Activated CD4-positive, alpha-beta memory T cell treated with anti-CD3 and anti-CD28 coated beads, Interleukin-2, amount 10 ng/mL, durations not matched to agents 7 days and 5 days (primary cell): ENCODE measurements around the gene DYNLT1. TPM values are rescaled to one million over a fixed set of nuclear protein-coding genes. Genes with fewer than 3 reads are reported as not detected.
A peak's percentile ranks its signal among the peaks of the same experiment; 100 is the strongest.
"Not testable (repeated sequence)": the region's sequence is repeated elsewhere in the genome, so short reads cannot be mapped to it uniquely, and the experiment has no call there.

ENCODE experiments used
- CTCF ChIA-PET: fragments of 350-600 bp; sonication (Branson Sonifier 250); formaldehyde crosslinking; loops from one replicate; lab custom pipeline; 2021; ENCODE audit warnings: antibody characterized with exemption, inconsistent platforms; lab: Charles Lee
- POLR2A ChIA-PET: fragments of 350-600 bp; sonication (Branson Sonifier 250); formaldehyde crosslinking; loops from one replicate; lab custom pipeline; 2021; ENCODE audit warnings: antibody characterized with exemption; lab: Charles Lee
- DNase-seq: peaks from one replicate; pipeline ENCODE4 v3.0.0-alpha.2; 2020
- H3K27ac Mint-ChIP-seq: one replicate; pipeline ENCODE4 v1.8.0; 2021; ENCODE audit warnings: mild to moderate bottlenecking, mixed read lengths
- H3K27me3 Mint-ChIP-seq: one replicate; pipeline ENCODE4 v1.8.0; 2021; ENCODE audit warnings: mixed read lengths
- H3K36me3 Mint-ChIP-seq: one replicate; pipeline ENCODE4 v1.8.0; 2021; ENCODE audit warnings: low read depth, mixed read lengths
- H3K4me1 Mint-ChIP-seq: one replicate; pipeline ENCODE4 v1.8.0; 2021; ENCODE audit warnings: mixed read lengths
- H3K4me3 Mint-ChIP-seq: one replicate; pipeline ENCODE4 v1.8.0; 2021; ENCODE audit warnings: mild to moderate bottlenecking, mixed read lengths
- H3K9me3 Mint-ChIP-seq: one replicate; pipeline ENCODE4 v1.8.0; 2021; ENCODE audit warnings: mixed read lengths
- total RNA-seq, 2 experiments: library from RNA; stranded (reverse); gene quantifications; one replicate each; pipeline ENCODE4 v1.2.3, GENCODE V29; 2021

The DYNLT1 gene
- total RNA-seq, 2 experiments from 2014 or later, result 130 to 133 TPM

- ChIA-PET CTCF (no interaction called here), POLR2A (no interaction called here)
- Mint-ChIP-seq H3K27ac (no peak overlapping the region), H3K4me3 (no peak overlapping the region), H3K36me3 (peaks cover 79% of the 10 kb centered on the region), H3K27me3 (no peaks in the 10 kb centered on the region), H3K4me1 (no peaks in the 10 kb centered on the region), H3K9me3 (no peaks in the 10 kb centered on the region)
- no peak for DNase-seq
Observed at GRCh38 chr6:158611039-158611438, 33.5 kb downstream of the DYNLT1 start.

GRCh38 chr6:158610319-158610968, 34.1 kb downstream of the DYNLT1 start:
- H3K36me3 Mint-ChIP-seq, result peaks cover 79% of the 10 kb centered on the region
- H3K27ac Mint-ChIP-seq, result no peak overlapping the region
- peaks cover 2% of the 10 kb centered on the region for H3K4me1 Mint-ChIP-seq
- no peaks in the 10 kb centered on the region for H3K9me3 Mint-ChIP-seq
- H3K27me3 Mint-ChIP-seq, result no peaks in the 10 kb centered on the region
- CTCF ChIA-PET, result no interaction called here
- H3K4me3 Mint-ChIP-seq, result no peak overlapping the region
- peak; percentile 3 for DNase-seq
- POLR2A ChIA-PET, result no interaction called here

GRCh38 chr6:158609455-158610155, 34.9 kb downstream of the DYNLT1 start:
- H3K4me3 Mint-ChIP-seq, result no peak overlapping the region
- no peaks in the 10 kb centered on the region for H3K27me3 Mint-ChIP-seq
- H3K27ac Mint-ChIP-seq, result no peak overlapping the region
- DNase-seq, result peak; percentile 11
- CTCF ChIA-PET, result interaction anchor here (0.7 to 1.4 kb wide), 2 partner anchors 42 to 82 kb away, joined by 3 read pairs; no protein-coding TSS in a partner anchor
- POLR2A ChIA-PET, result no interaction called here
- H3K9me3 Mint-ChIP-seq, result no peaks in the 10 kb centered on the region
- peaks cover 75% of the 10 kb centered on the region for H3K36me3 Mint-ChIP-seq
- H3K4me1 Mint-ChIP-seq, result peaks cover 4% of the 10 kb centered on the region

GRCh38 chr6:158608221-158608620, 36.3 kb downstream of the DYNLT1 start:
- Mint-ChIP-seq H3K4me3 (no peak overlapping the region), H3K27ac (no peak overlapping the region), H3K4me1 (peaks cover 4% of the 10 kb centered on the region), H3K36me3 (peaks cover 70% of the 10 kb centered on the region), H3K27me3 (no peaks in the 10 kb centered on the region), H3K9me3 (no peaks in the 10 kb centered on the region)
- DNase-seq, result peak; percentile 4
- CTCF ChIA-PET, result interaction anchor here (1.1 kb wide), 1 partner anchor 387 kb away, joined by 3 read pairs; no protein-coding TSS in a partner anchor
- POLR2A ChIA-PET, result no interaction called here

- Mint-ChIP-seq H3K4me1 (peaks cover 7% of the 10 kb centered on the region), H3K4me3 (no peak overlapping the region), H3K36me3 (peaks cover 68% of the 10 kb centered on the region), H3K9me3 (no peaks in the 10 kb centered on the region), H3K27me3 (no peaks in the 10 kb centered on the region), H3K27ac (no peak overlapping the region)
- CTCF ChIA-PET, result interaction anchor here (1.1 kb wide), 1 partner anchor 387 kb away, joined by 3 read pairs; no protein-coding TSS in a partner anchor
- DNase-seq, result peak; percentile 12
- POLR2A ChIA-PET, result no interaction called here
Observed at GRCh38 chr6:158607411-158608170, 37.0 kb downstream of the DYNLT1 start.

GRCh38 chr6:158606935-158607334, 37.6 kb downstream of the DYNLT1 start:
- H3K27ac Mint-ChIP-seq, result no peak overlapping the region
- CTCF ChIA-PET, result interaction anchor here (2.8 to 4.9 kb wide), 2 partner anchors 386 to 393 kb away, joined by 21 to 37 read pairs; no protein-coding TSS in a partner anchor
- no peak for DNase-seq
- H3K4me3 Mint-ChIP-seq, result no peak overlapping the region
- peaks cover 7% of the 10 kb centered on the region for H3K4me1 Mint-ChIP-seq
- H3K36me3 Mint-ChIP-seq, result peaks cover 61% of the 10 kb centered on the region
- no peaks in the 10 kb centered on the region for H3K9me3 Mint-ChIP-seq
- no peaks in the 10 kb centered on the region for H3K27me3 Mint-ChIP-seq
- POLR2A ChIA-PET, result no interaction called here

- H3K36me3 Mint-ChIP-seq, result peaks cover 55% of the 10 kb centered on the region
- not testable (repeated sequence) for DNase-seq, H3K27me3 Mint-ChIP-seq, H3K9me3 Mint-ChIP-seq, H3K4me1 Mint-ChIP-seq, H3K27ac Mint-ChIP-seq, H3K4me3 Mint-ChIP-seq
- POLR2A ChIA-PET, result interaction anchor here (1.2 kb wide), 1 partner anchor 86 kb away, joined by 3 read pairs; no protein-coding TSS in a partner anchor
- CTCF ChIA-PET, result interaction anchor here (1.2 to 4.9 kb wide), 3 partner anchors 51 to 392 kb away, joined by 3 to 37 read pairs (median 21); no protein-coding TSS in a partner anchor
Observed at GRCh38 chr6:158606011-158606410, 38.5 kb downstream of the DYNLT1 start.

- Mint-ChIP-seq H3K36me3 (peaks cover 52% of the 10 kb centered on the region), H3K4me3 (no peak overlapping the region), H3K27ac (no peak overlapping the region), H3K9me3 (no peaks in the 10 kb centered on the region), H3K4me1 (peaks cover 7% of the 10 kb centered on the region), H3K27me3 (no peaks in the 10 kb centered on the region)
- ChIA-PET CTCF (interaction anchor here (0.8 to 4.9 kb wide), 9 partner anchors 21 to 394 kb away, joined by 3 to 37 read pairs (median 3); partner anchors contain the start of gene DYNLT1), POLR2A (interaction anchor here (1.0 to 1.2 kb wide), 2 partner anchors 41 to 86 kb away, joined by 3 read pairs; no protein-coding TSS in a partner anchor)
- DNase-seq, result peak; percentile 60
Observed at GRCh38 chr6:158605266-158605878, 39.2 kb downstream of the DYNLT1 start.

- Mint-ChIP-seq H3K36me3 (peaks cover 46% of the 10 kb centered on the region), H3K4me1 (peaks cover 7% of the 10 kb centered on the region), H3K27me3 (no peaks in the 10 kb centered on the region), H3K9me3 (no peaks in the 10 kb centered on the region), H3K4me3 (no peak overlapping the region), H3K27ac (no peak overlapping the region)
- CTCF ChIA-PET, result interaction anchor here (0.7 to 4.9 kb wide), 7 partner anchors 40 to 390 kb away, joined by 3 to 37 read pairs (median 3); no protein-coding TSS in a partner anchor
- no peak for DNase-seq
- POLR2A ChIA-PET, result interaction anchor here (0.8 to 1.3 kb wide), 2 partner anchors 36 to 41 kb away, joined by 3 to 4 read pairs; partner anchors contain the start of gene DYNLT1
Observed at GRCh38 chr6:158604048-158604406, 40.5 kb downstream of the DYNLT1 start.

GRCh38 chr6:158603261-158604047, 41.1 kb downstream of the DYNLT1 start:
- POLR2A ChIA-PET, result interaction anchor here (0.8 to 1.3 kb wide), 2 partner anchors 35 to 41 kb away, joined by 3 to 4 read pairs; partner anchors contain the start of gene DYNLT1
- DNase-seq, result no peak
- no peak overlapping the region for H3K27ac Mint-ChIP-seq
- H3K4me3 Mint-ChIP-seq, result no peak overlapping the region
- H3K36me3 Mint-ChIP-seq, result peaks cover 45% of the 10 kb centered on the region
- CTCF ChIA-PET, result interaction anchor here (0.7 to 4.9 kb wide), 6 partner anchors 40 to 406 kb away, joined by 3 to 37 read pairs (median 3); no protein-coding TSS in a partner anchor
- no peaks in the 10 kb centered on the region for H3K9me3 Mint-ChIP-seq
- peaks cover 7% of the 10 kb centered on the region for H3K4me1 Mint-ChIP-seq
- no peaks in the 10 kb centered on the region for H3K27me3 Mint-ChIP-seq

- Mint-ChIP-seq H3K9me3 (no peaks in the 10 kb centered on the region), H3K27ac (no peak overlapping the region), H3K36me3 (peaks cover 47% of the 10 kb centered on the region), H3K4me3 (no peak overlapping the region), H3K27me3 (no peaks in the 10 kb centered on the region), H3K4me1 (peaks cover 3% of the 10 kb centered on the region)
- CTCF ChIA-PET, result interaction anchor here (1.6 kb wide), 1 partner anchor 379 kb away, joined by 5 read pairs; no protein-coding TSS in a partner anchor
- DNase-seq, result no peak
- POLR2A ChIA-PET, result no interaction called here
Observed at GRCh38 chr6:158599635-158600034, 44.9 kb downstream of the DYNLT1 start.
